SH-SY5Y (cell line): Measurements from ENCODE around the gene OR2S2.

Source experiments
- GATA2 ChIP-seq: IDR thresholded peaks from 2 replicates; pipeline ENCODE4 v1.6.1; 2011; ENCODE audit warnings: mild to moderate bottlenecking, low read depth, low read length
- GATA3 ChIP-seq: IDR thresholded peaks from 2 replicates; pipeline ENCODE4 v1.6.1; 2011; ENCODE audit warnings: low read depth, mild to moderate bottlenecking, low read length, moderate library complexity

DNA sequence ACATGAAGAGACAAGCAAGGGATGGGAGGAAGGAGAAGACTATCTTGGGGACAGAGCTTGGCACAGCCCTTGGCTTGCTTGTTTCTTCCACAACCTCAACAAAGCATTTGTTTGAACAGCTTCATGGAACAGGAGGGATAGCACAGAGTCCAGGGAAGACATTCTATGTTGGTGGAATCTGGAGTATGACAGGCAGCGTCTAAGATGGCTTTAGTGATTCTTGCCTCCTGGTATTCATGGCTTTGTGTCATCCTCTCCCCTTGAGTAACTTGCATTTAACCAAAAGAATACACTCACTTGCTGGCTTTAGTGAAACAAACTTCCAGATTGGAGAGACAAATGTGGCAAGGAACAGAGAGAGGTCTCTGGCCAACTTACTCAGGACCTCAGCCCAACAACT is 47.9 kb upstream of the OR2S2 start:
- no peak for TF ChIP-seq GATA2
- no peak for TF ChIP-seq GATA3
